Measurements from ENCODE around the gene NRF1. TPM values are rescaled to one million over a fixed set of nuclear protein-coding genes. Genes with fewer than 3 reads are reported as not detected.

The NRF1 gene
- total RNA-seq, 1 experiment from 2014 or later = 19.3 TPM

- Histone ChIP-seq H3K23ac (ENCODE audit: insufficient read length, low read depth, low read length) (no peak overlapping the region), H3K79me2 (ENCODE audit: insufficient read depth, low read length) (no peaks in the 10 kb centered on the region), H3K14ac (ENCODE audit: insufficient read depth, low read length) (no peak overlapping the region), H3K18ac (ENCODE audit: insufficient read length, low read depth, low read length) (no peak overlapping the region), H3T11ph (ENCODE audit: low read length) (no peak overlapping the region), H3K56ac (ENCODE audit: insufficient read length, low read depth, low read length) (no peak overlapping the region), H2AFZ (ENCODE audit: low read length) (no peak overlapping the region), H3K27ac (ENCODE audit: insufficient read length, low read depth, low read length) (no peak overlapping the region), H2AK5ac (ENCODE audit: insufficient read length, low read length) (no peak overlapping the region), H3K79me1 (ENCODE audit: insufficient read depth, low read depth, low read length, poor library complexity, severe bottlenecking) (no peaks in the 10 kb centered on the region), H3K4ac (ENCODE audit: low read depth, low read length) (no peak overlapping the region), H2BK5ac (ENCODE audit: insufficient read length, low read length) (no peak overlapping the region), H4K8ac (replicated peaks; ENCODE audit: insufficient read length, low read depth, low read length) (no peak overlapping the region), H3K9me3 (ENCODE audit: control insufficient read depth, low read depth, low read length) (no peaks in the 10 kb centered on the region), H4K20me1 (ENCODE audit: control insufficient read depth, insufficient read depth, insufficient read length) (no peaks in the 10 kb centered on the region), H2BK20ac (ENCODE audit: low read depth, low read length, poor library complexity, severe bottlenecking) (no peak overlapping the region), H3K9ac (ENCODE audit: extremely low read depth, insufficient read length, low read length) (no peak overlapping the region), H2BK12ac (ENCODE audit: insufficient read length, low read depth, low read length) (no peak overlapping the region), H2BK15ac (ENCODE audit: low read depth, low read length) (no peak overlapping the region), H3K4me2 (ENCODE audit: insufficient read depth, insufficient read length, low read length) (no peak overlapping the region), H3K4me1 (ENCODE audit: insufficient read depth, low read length) (no peaks in the 10 kb centered on the region), H3K27me3 (ENCODE audit: insufficient read depth, low read length) (no peaks in the 10 kb centered on the region), H3K23me2 (ENCODE audit: insufficient read length, low read depth, low read length, poor library complexity, severe bottlenecking) (no peaks in the 10 kb centered on the region), H4K5ac (ENCODE audit: insufficient read length, low read depth, low read length) (no peak overlapping the region), H4K91ac (ENCODE audit: insufficient read length, low read depth, low read length) (no peak overlapping the region), H2BK120ac (ENCODE audit: low read depth, low read length, poor library complexity, severe bottlenecking) (no peak overlapping the region)
- H3K9me3 Mint-ChIP-seq = peaks cover 7 to 10% of the 10 kb centered on the region in 2 experiments; a peak in 3 of 5 replicates
- no peak for DNase-seq
- peaks cover 0 to 7% (median 2%) of the 10 kb centered on the region in 3 experiments; a peak in 3 of 7 replicates for H3K36me3 Mint-ChIP-seq (ENCODE audit: insufficient read depth in 1 of 3, low read depth in 3 of 3)
- no peak overlapping the region for H3K27ac Mint-ChIP-seq
- TF ChIP-seq CTCF (conservative IDR thresholded peaks at IDR 0.05) = no peak
- peaks cover 3 to 4% of the 10 kb centered on the region in 2 experiments; a peak in 2 of 4 replicates for H3K4me1 Mint-ChIP-seq
- H3K4me3 Mint-ChIP-seq = no peak overlapping the region
- no CpG with 5 or more reads among the region's 4 CpGs for WGBS (ENCODE audit: extremely low coverage, insufficient read length, low lambda C conversion rate)
- H3K27me3 Mint-ChIP-seq (ENCODE audit: low read depth) = no peaks in the 10 kb centered on the region; the same call in none of the 2 replicates
These were observed 42.2 kb upstream of the NRF1 start for GRCh38 chr7:129569326-129569725.
